Measurements from ENCODE around the gene RPL11. TPM values are rescaled to one million over a fixed set of nuclear protein-coding genes. Genes with fewer than 3 reads are reported as not detected.
"Not testable (repeated sequence)": the region's sequence is repeated elsewhere in the genome, so short reads cannot be mapped to it uniquely, and the experiment has no call there.

Gene RPL11
- total RNA-seq, 3 donors from 2014 or later (not counting 1 experiment from before 2014, with no cell fraction given) = 609 to 795 (median 740) TPM

- ATAC-seq (no peak), DNase-seq (no peak)
- no peak for TF ChIP-seq CTCF (IDR thresholded peaks at IDR 0.05)
- 87% methylated on average over 3 of the region's 3 CpGs for WGBS (ENCODE audit: insufficient coverage)
- Mint-ChIP-seq H3K4me1 (no peaks in the 10 kb centered on the region), H3K36me3 (no peaks in the 10 kb centered on the region), H3K9me3 (no peaks in the 10 kb centered on the region), H3K27ac (no peak overlapping the region), H3K27me3 (ENCODE audit: low read depth in 2 of 2) (peaks cover 2 to 3% of the 10 kb centered on the region in 2 donors), H3K4me3 (no peak overlapping the region)
- Histone ChIP-seq H3K4me3 (ENCODE audit: low read length) (no peak overlapping the region), H3K27ac (ENCODE audit: low read length) (no peak overlapping the region), H3K27me3 (ENCODE audit: control insufficient read depth, insufficient read depth, low read length) (no peaks in the 10 kb centered on the region), H3K4me1 (ENCODE audit: control insufficient read depth, insufficient read depth, low read length) (no peaks in the 10 kb centered on the region), H3K36me3 (ENCODE audit: control insufficient read depth, insufficient read depth, low read length) (no peaks in the 10 kb centered on the region), H3K9me3 (ENCODE audit: control insufficient read depth, insufficient read depth, low read length) (no peaks in the 10 kb centered on the region)
- intact Hi-C loops (cut with micrococcal nuclease) = no loop called here
Observed at GRCh38 chr1:23645338-23645737, 46.3 kb upstream of the RPL11 start.

- Mint-ChIP-seq H3K4me3 (no peak overlapping the region), H3K27me3 (ENCODE audit: low read depth in 2 of 2) (peaks cover 5 to 9% of the 10 kb centered on the region in 2 donors), H3K27ac (no peak overlapping the region), H3K9me3 (no peaks in the 10 kb centered on the region), H3K4me1 (no peaks in the 10 kb centered on the region), H3K36me3 (no peaks in the 10 kb centered on the region)
- intact Hi-C loops (cut with micrococcal nuclease) = no loop called here
- 91% methylated on average over 4 of the region's 4 CpGs for WGBS (ENCODE audit: insufficient coverage)
- H3K9me3 ChIP-seq (ENCODE audit: control insufficient read depth, insufficient read depth, low read length) = no peaks in the 10 kb centered on the region
- no peaks in the 10 kb centered on the region for H3K27me3 ChIP-seq (ENCODE audit: control insufficient read depth, insufficient read depth, low read length)
- no peak overlapping the region for H3K4me3 ChIP-seq (ENCODE audit: low read length)
- H3K36me3 ChIP-seq (ENCODE audit: control insufficient read depth, insufficient read depth, low read length) = no peaks in the 10 kb centered on the region
- ATAC-seq = no peak
- no peak for DNase-seq
- no peaks in the 10 kb centered on the region for H3K4me1 ChIP-seq (ENCODE audit: control insufficient read depth, insufficient read depth, low read length)
- no peak for TF ChIP-seq CTCF (IDR thresholded peaks at IDR 0.05)
- no peak overlapping the region for H3K27ac ChIP-seq (ENCODE audit: low read length)
Observed at GRCh38 chr1:23646091-23646490, 45.5 kb upstream of the RPL11 start.

- ATAC-seq (no peak), DNase-seq (no peak)
- Mint-ChIP-seq H3K4me3 (no peak overlapping the region), H3K9me3 (no peaks in the 10 kb centered on the region), H3K27ac (no peak overlapping the region), H3K36me3 (no peaks in the 10 kb centered on the region), H3K4me1 (no peaks in the 10 kb centered on the region), H3K27me3 (ENCODE audit: low read depth in 2 of 2) (peaks cover 8 to 14% of the 10 kb centered on the region in 2 donors)
- intact Hi-C loops (cut with micrococcal nuclease) = no loop called here
- Histone ChIP-seq H3K27ac (ENCODE audit: low read length) (no peak overlapping the region), H3K36me3 (ENCODE audit: control insufficient read depth, insufficient read depth, low read length) (no peaks in the 10 kb centered on the region), H3K4me3 (ENCODE audit: low read length) (no peak overlapping the region), H3K27me3 (ENCODE audit: control insufficient read depth, insufficient read depth, low read length) (no peaks in the 10 kb centered on the region), H3K4me1 (ENCODE audit: control insufficient read depth, insufficient read depth, low read length) (no peaks in the 10 kb centered on the region), H3K9me3 (ENCODE audit: control insufficient read depth, insufficient read depth, low read length) (no peaks in the 10 kb centered on the region)
- WGBS (ENCODE audit: insufficient coverage) = 85% methylated on average over 6 of the region's 6 CpGs
- no peak for TF ChIP-seq CTCF (IDR thresholded peaks at IDR 0.05)
Observed at GRCh38 chr1:23646541-23646940, 45.1 kb upstream of the RPL11 start.

GRCh38 chr1:23648576-23648975, 43.0 kb upstream of the RPL11 start:
- no peak overlapping the region for H3K4me3 Mint-ChIP-seq
- intact Hi-C loops (cut with micrococcal nuclease) = no loop called here
- H3K9me3 ChIP-seq (ENCODE audit: control insufficient read depth, insufficient read depth, low read length) = no peaks in the 10 kb centered on the region
- no peaks in the 10 kb centered on the region for H3K36me3 Mint-ChIP-seq
- TF ChIP-seq CTCF (IDR thresholded peaks at IDR 0.05) = no peak
- DNase-seq (no peak), ATAC-seq (no peak)
- H3K4me1 Mint-ChIP-seq = no peaks in the 10 kb centered on the region
- H3K27me3 Mint-ChIP-seq (ENCODE audit: low read depth in 2 of 2) = peaks cover 8 to 14% of the 10 kb centered on the region in 2 donors
- no peaks in the 10 kb centered on the region for H3K9me3 Mint-ChIP-seq
- no peak overlapping the region for H3K4me3 ChIP-seq (ENCODE audit: low read length)
- H3K36me3 ChIP-seq (ENCODE audit: control insufficient read depth, insufficient read depth, low read length) = no peaks in the 10 kb centered on the region
- no peak overlapping the region for H3K27ac Mint-ChIP-seq
- WGBS (ENCODE audit: insufficient coverage) = 72% methylated on average over 2 of the region's 6 CpGs
- H3K27ac ChIP-seq (ENCODE audit: low read length) = no peak overlapping the region
- H3K4me1 ChIP-seq (ENCODE audit: control insufficient read depth, insufficient read depth, low read length) = no peaks in the 10 kb centered on the region
- no peaks in the 10 kb centered on the region for H3K27me3 ChIP-seq (ENCODE audit: control insufficient read depth, insufficient read depth, low read length)

GRCh38 chr1:23649157-23649556, 42.4 kb upstream of the RPL11 start:
- DNase-seq; H3K9me3 ChIP-seq (ENCODE audit: control insufficient read depth, insufficient read depth, low read length); H3K36me3 ChIP-seq (ENCODE audit: control insufficient read depth, insufficient read depth, low read length); H3K4me1 ChIP-seq (ENCODE audit: control insufficient read depth, insufficient read depth, low read length); H3K27me3 ChIP-seq (ENCODE audit: control insufficient read depth, insufficient read depth, low read length); H3K27ac Mint-ChIP-seq; H3K36me3 Mint-ChIP-seq; H3K9me3 Mint-ChIP-seq; H3K4me3 ChIP-seq (ENCODE audit: low read length); H3K4me3 Mint-ChIP-seq; H3K27ac ChIP-seq (ENCODE audit: low read length); H3K4me1 Mint-ChIP-seq; intact Hi-C loops (cut with micrococcal nuclease); ATAC-seq: not testable (repeated sequence)
- WGBS (ENCODE audit: insufficient coverage) = 94% methylated on average over 9 of the region's 11 CpGs
- peaks cover 11 to 14% of the 10 kb centered on the region in 2 donors for H3K27me3 Mint-ChIP-seq (ENCODE audit: low read depth in 2 of 2)
